Neural crest cell (in vitro differentiated cells): ENCODE data around the gene FKBP9. TPM values are rescaled to one million over a fixed set of nuclear protein-coding genes. Genes with fewer than 3 reads are reported as not detected.
"Not testable (repeated sequence)": the region's sequence is repeated elsewhere in the genome, so short reads cannot be mapped to it uniquely, and the experiment has no call there.

Source experiments
- DNase-seq: peaks from one replicate; pipeline ENCODE4 v3.0.0; 2021; ENCODE audit warnings: low read depth, mixed read lengths, low spot score
- H3K27ac Mint-ChIP-seq: one replicate; pipeline ENCODE4 v1.8.0; 2021; ENCODE audit warnings: mild to moderate bottlenecking, mixed read lengths; ENCODE audit not compliant: unreplicated experiment
- H3K27me3 Mint-ChIP-seq: 2 replicates; pipeline ENCODE4 v1.8.0; 2021; ENCODE audit warnings: low read depth, mild to moderate bottlenecking, mixed read lengths
- H3K36me3 Mint-ChIP-seq: 2 replicates; pipeline ENCODE4 v1.8.0; 2021; ENCODE audit warnings: low read depth, mild to moderate bottlenecking, mixed read lengths
- H3K4me1 Mint-ChIP-seq: 2 replicates; pipeline ENCODE4 v1.8.0; 2021; ENCODE audit warnings: mixed read lengths
- H3K4me3 Mint-ChIP-seq: one replicate; pipeline ENCODE4 v1.8.0; 2021; ENCODE audit warnings: mild to moderate bottlenecking, mixed read lengths
- H3K9me3 Mint-ChIP-seq: 2 replicates; pipeline ENCODE4 v1.8.0; 2021; ENCODE audit warnings: mixed read lengths
- CTCF ChIP-seq: fragments of 200-600 bp; sonication (generic); conservative IDR thresholded peaks from 2 replicates; pipeline ENCODE4 v1.5.0; 2021; ENCODE audit warnings: antibody characterized with exemption, mild to moderate bottlenecking
- total RNA-seq: library from RNA; stranded (reverse); gene quantifications from 2 replicates; pipeline ENCODE4 v1.2.1, GENCODE V29; 2021

The FKBP9 gene
- total RNA-seq, 1 donor from 2014 or later, result 85.6 TPM

- H3K27me3 Mint-ChIP-seq, result no peaks in the 10 kb centered on the region
- H3K9me3 Mint-ChIP-seq, result peaks cover 6% of the 10 kb centered on the region
- TF ChIP-seq CTCF, result peak; percentile 5
- peaks cover 22% of the 10 kb centered on the region for H3K4me1 Mint-ChIP-seq
- peak overlapping the region; percentile 74 for H3K4me3 Mint-ChIP-seq
- no peak overlapping the region for H3K27ac Mint-ChIP-seq
- DNase-seq, result no peak
- H3K36me3 Mint-ChIP-seq, result peaks cover 20% of the 10 kb centered on the region
These were observed 13.8 kb upstream of the FKBP9 start for GRCh38 chr7:32943252-32944030.

- H3K4me3 Mint-ChIP-seq, result no peak overlapping the region
- H3K4me1 Mint-ChIP-seq, result no peaks in the 10 kb centered on the region
- peaks cover 12% of the 10 kb centered on the region for H3K36me3 Mint-ChIP-seq
- H3K27me3 Mint-ChIP-seq, result no peaks in the 10 kb centered on the region
- no peak for TF ChIP-seq CTCF
- no peak for DNase-seq
- peaks cover 9% of the 10 kb centered on the region for H3K9me3 Mint-ChIP-seq
- H3K27ac Mint-ChIP-seq, result no peak overlapping the region
These were observed 9.7 kb upstream of the FKBP9 start for GRCh38 chr7:32947420-32947983.

- H3K36me3 Mint-ChIP-seq, result peaks cover 12% of the 10 kb centered on the region
- DNase-seq, result no peak
- no peaks in the 10 kb centered on the region for H3K4me1 Mint-ChIP-seq
- H3K27me3 Mint-ChIP-seq, result no peaks in the 10 kb centered on the region
- H3K9me3 Mint-ChIP-seq, result peaks cover 9% of the 10 kb centered on the region
- no peak overlapping the region for H3K27ac Mint-ChIP-seq
- TF ChIP-seq CTCF, result no peak
- H3K4me3 Mint-ChIP-seq, result no peak overlapping the region
These were observed 9.0 kb upstream of the FKBP9 start for GRCh38 chr7:32948202-32948601.

GRCh38 chr7:32952876-32953275, 4.4 kb upstream of the FKBP9 start:
- Mint-ChIP-seq H3K4me3 (peak overlapping the region; percentile 24), H3K27me3 (no peaks in the 10 kb centered on the region), H3K36me3 (peaks cover 4% of the 10 kb centered on the region), H3K9me3 (peaks cover 4% of the 10 kb centered on the region), H3K4me1 (peaks cover 5% of the 10 kb centered on the region), H3K27ac (peak overlapping the region; percentile 50)
- no peak for TF ChIP-seq CTCF
- no peak for DNase-seq

GRCh38 chr7:32958046-32959025, 1.1 kb downstream of the FKBP9 start:
- peak overlapping the region; percentile 53 for H3K27ac Mint-ChIP-seq
- DNase-seq, result no peak
- TF ChIP-seq CTCF, result no peak

GRCh38 chr7:32963880-32964301, 6.7 kb downstream of the FKBP9 start:
- not testable (repeated sequence) for DNase-seq, H3K9me3 Mint-ChIP-seq, H3K4me1 Mint-ChIP-seq, H3K4me3 Mint-ChIP-seq, H3K27ac Mint-ChIP-seq, H3K27me3 Mint-ChIP-seq, H3K36me3 Mint-ChIP-seq

More at GRCh38 chr7:32958046-32959025, 1.1 kb downstream of the FKBP9 start:
- Mint-ChIP-seq H3K36me3 (peaks cover 3% of the 10 kb centered on the region), H3K4me3 (peak overlapping the region; percentile 88), H3K4me1 (peaks cover 21% of the 10 kb centered on the region), H3K9me3 (no peaks in the 10 kb centered on the region), H3K27me3 (no peaks in the 10 kb centered on the region)
